Astrocyte (in vitro differentiated cells and primary cell): Measurements from ENCODE around the gene UBR3. TPM values are rescaled to one million over a fixed set of nuclear protein-coding genes. Genes with fewer than 3 reads are reported as not detected.

Source experiments
- DNase-seq: peaks from one replicate; pipeline ENCODE4 v3.0.0-alpha.2; 2010; ENCODE audit warnings: low read depth
- FAIRE-seq: peaks from 2 replicates; lab custom pipeline; 2011; peaks lifted over from hg19 to GRCh38; lab: Jason Lieb, UNC
- H2AFZ ChIP-seq: 2 replicates; pipeline ENCODE4 v1.6.0; 2012; ENCODE audit warnings: low read depth, low read length, inconsistent platforms
- H3K27ac ChIP-seq: 2 replicates; pipeline ENCODE4 v1.5.1; 2011; ENCODE audit warnings: low read depth, low read length, inconsistent platforms
- H3K27me3 ChIP-seq: 2 replicates; pipeline ENCODE4 v1.6.0; 2011; ENCODE audit warnings: low read length, inconsistent platforms; ENCODE audit not compliant: insufficient read depth
- H3K36me3 ChIP-seq: 2 replicates; pipeline ENCODE4 v1.5.1; 2011; ENCODE audit warnings: low read length, inconsistent platforms; ENCODE audit not compliant: insufficient read depth
- H3K4me1 ChIP-seq: 2 replicates; pipeline ENCODE4 v1.5.1; 2011; ENCODE audit warnings: low read length, inconsistent platforms; ENCODE audit not compliant: insufficient read depth
- H3K4me2 ChIP-seq: 2 replicates; pipeline ENCODE4 v1.6.0; 2012; ENCODE audit warnings: low read length, inconsistent platforms
- H3K4me3 ChIP-seq: 2 replicates; pipeline ENCODE4 v1.5.1; 2011; ENCODE audit warnings: low read depth, mild to moderate bottlenecking, low read length, inconsistent platforms; ENCODE audit not compliant: insufficient read depth
- H3K79me2 ChIP-seq: 2 replicates; pipeline ENCODE4 v1.6.0; 2012; ENCODE audit warnings: mild to moderate bottlenecking, low read length, inconsistent platforms; ENCODE audit not compliant: insufficient read depth
- H3K9ac ChIP-seq: 2 replicates; pipeline ENCODE4 v1.6.0; 2012; ENCODE audit warnings: mild to moderate bottlenecking, low read length, inconsistent platforms
- H3K9me3 ChIP-seq: 2 replicates; pipeline ENCODE4 v1.5.1; 2012; ENCODE audit warnings: low read depth, mild to moderate bottlenecking, low read length, inconsistent platforms; ENCODE audit not compliant: insufficient read depth
- H4K20me1 ChIP-seq: 2 replicates; pipeline ENCODE4 v1.6.0; 2012; ENCODE audit warnings: low read length, inconsistent platforms; ENCODE audit not compliant: insufficient read depth
- H3K27ac Mint-ChIP-seq: one replicate; pipeline ENCODE4 v1.8.0; 2021; ENCODE audit warnings: mild to moderate bottlenecking, mixed read lengths; ENCODE audit not compliant: unreplicated experiment
- H3K27me3 Mint-ChIP-seq: one replicate; pipeline ENCODE4 v1.8.0; 2021; ENCODE audit warnings: low read depth, mixed read lengths; ENCODE audit not compliant: unreplicated experiment
- H3K36me3 Mint-ChIP-seq: one replicate; pipeline ENCODE4 v1.8.0; 2021; ENCODE audit warnings: low read depth, mixed read lengths; ENCODE audit not compliant: unreplicated experiment
- H3K4me1 Mint-ChIP-seq: one replicate; pipeline ENCODE4 v1.8.0; 2021; ENCODE audit warnings: low read depth, mixed read lengths; ENCODE audit not compliant: unreplicated experiment
- H3K4me3 Mint-ChIP-seq: one replicate; pipeline ENCODE4 v1.8.0; 2021; ENCODE audit warnings: mild to moderate bottlenecking, moderate library complexity, mixed read lengths; ENCODE audit not compliant: unreplicated experiment
- H3K9me3 Mint-ChIP-seq: one replicate; pipeline ENCODE4 v1.8.0; 2021; ENCODE audit warnings: mild to moderate bottlenecking, mixed read lengths; ENCODE audit not compliant: unreplicated experiment
- EZH2 ChIP-seq: IDR thresholded peaks from 2 replicates; pipeline ENCODE4 v1.6.1; 2012; ENCODE audit warnings: mild to moderate bottlenecking, low read length, inconsistent platforms; ENCODE audit not compliant: insufficient read depth
- total RNA-seq: library from RNA; stranded (reverse); gene quantifications from 2 replicates; pipeline ENCODE4 v1.2.1, GENCODE V29; 2021
- TF ChIP-seq, protein P1 (sequence below): IDR thresholded peaks from 2 replicates; pipeline ENCODE4 v1.5.1; 2011; ENCODE audit warnings: low read depth, mild to moderate bottlenecking, inconsistent platforms, low read length, moderate library complexity; ENCODE audit not compliant: insufficient read depth

UBR3 gene
- total RNA-seq, 1 donor from 2014 or later: 18.7 TPM

GRCh38 chr2:169979025-169979424 lies 151.8 kb downstream of the UBR3 start:
- no peak overlapping the region for H2AFZ ChIP-seq
- H3K9me3 ChIP-seq: no peaks in the 10 kb centered on the region
- no peaks in the 10 kb centered on the region for H3K27me3 ChIP-seq
- H3K36me3 Mint-ChIP-seq: peaks cover 32% of the 10 kb centered on the region
- no peaks in the 10 kb centered on the region for H3K4me1 Mint-ChIP-seq
- H3K9ac ChIP-seq: no peak overlapping the region
- TF ChIP-seq, protein P1, sequence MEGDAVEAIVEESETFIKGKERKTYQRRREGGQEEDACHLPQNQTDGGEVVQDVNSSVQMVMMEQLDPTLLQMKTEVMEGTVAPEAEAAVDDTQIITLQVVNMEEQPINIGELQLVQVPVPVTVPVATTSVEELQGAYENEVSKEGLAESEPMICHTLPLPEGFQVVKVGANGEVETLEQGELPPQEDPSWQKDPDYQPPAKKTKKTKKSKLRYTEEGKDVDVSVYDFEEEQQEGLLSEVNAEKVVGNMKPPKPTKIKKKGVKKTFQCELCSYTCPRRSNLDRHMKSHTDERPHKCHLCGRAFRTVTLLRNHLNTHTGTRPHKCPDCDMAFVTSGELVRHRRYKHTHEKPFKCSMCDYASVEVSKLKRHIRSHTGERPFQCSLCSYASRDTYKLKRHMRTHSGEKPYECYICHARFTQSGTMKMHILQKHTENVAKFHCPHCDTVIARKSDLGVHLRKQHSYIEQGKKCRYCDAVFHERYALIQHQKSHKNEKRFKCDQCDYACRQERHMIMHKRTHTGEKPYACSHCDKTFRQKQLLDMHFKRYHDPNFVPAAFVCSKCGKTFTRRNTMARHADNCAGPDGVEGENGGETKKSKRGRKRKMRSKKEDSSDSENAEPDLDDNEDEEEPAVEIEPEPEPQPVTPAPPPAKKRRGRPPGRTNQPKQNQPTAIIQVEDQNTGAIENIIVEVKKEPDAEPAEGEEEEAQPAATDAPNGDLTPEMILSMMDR: no peak
- no peak for TF ChIP-seq EZH2
- no peak for DNase-seq
- no peak overlapping the region for H3K4me2 ChIP-seq
- no peaks in the 10 kb centered on the region for H3K4me1 ChIP-seq
- no peak overlapping the region for H3K4me3 ChIP-seq
- H3K27ac Mint-ChIP-seq: no peak overlapping the region
- H4K20me1 ChIP-seq: peaks cover 15% of the 10 kb centered on the region
- no peaks in the 10 kb centered on the region for H3K36me3 ChIP-seq
- no peaks in the 10 kb centered on the region for H3K27me3 Mint-ChIP-seq
- H3K27ac ChIP-seq: no peak overlapping the region
- H3K4me3 Mint-ChIP-seq: no peak overlapping the region
- H3K9me3 Mint-ChIP-seq: peaks cover 22% of the 10 kb centered on the region
- H3K79me2 ChIP-seq: peaks cover 11% of the 10 kb centered on the region
- FAIRE-seq: no peak

DNA sequence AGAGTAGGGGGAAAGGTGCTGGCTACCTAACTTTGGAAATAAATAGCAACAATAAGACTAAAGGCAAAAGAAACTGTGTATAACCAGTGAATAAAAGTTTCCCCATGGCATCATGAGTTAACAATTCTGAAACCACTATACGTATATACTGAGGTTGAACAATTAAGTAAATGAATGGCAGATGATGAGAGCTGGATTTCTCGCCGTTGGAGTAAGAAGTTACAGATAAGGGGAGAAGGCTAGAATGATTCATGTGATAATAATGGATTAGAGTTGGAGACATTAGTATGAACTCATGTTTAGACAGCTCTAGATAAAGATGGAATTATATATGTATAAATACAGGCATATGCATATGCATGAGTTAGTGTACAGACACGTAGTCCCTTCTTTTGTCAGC lies 152.7 kb downstream of the UBR3 start:
- no peaks in the 10 kb centered on the region for H3K4me1 Mint-ChIP-seq

GRCh38 chr2:169980643-169981042 lies 153.4 kb downstream of the UBR3 start:
- Histone ChIP-seq H3K4me1 (no peaks in the 10 kb centered on the region), H3K79me2 (peaks cover 11% of the 10 kb centered on the region), H2AFZ (no peak overlapping the region), H3K9me3 (no peaks in the 10 kb centered on the region), H3K9ac (no peak overlapping the region), H4K20me1 (peaks cover 15% of the 10 kb centered on the region), H3K4me3 (no peak overlapping the region), H3K4me2 (no peak overlapping the region), H3K27ac (no peak overlapping the region), H3K27me3 (no peaks in the 10 kb centered on the region), H3K36me3 (no peaks in the 10 kb centered on the region)
- Mint-ChIP-seq H3K4me3 (no peak overlapping the region), H3K36me3 (peaks cover 25% of the 10 kb centered on the region), H3K27me3 (no peaks in the 10 kb centered on the region), H3K4me1 (no peaks in the 10 kb centered on the region), H3K27ac (no peak overlapping the region), H3K9me3 (peaks cover 13% of the 10 kb centered on the region)
- TF ChIP-seq, protein P1: no peak
- TF ChIP-seq EZH2: no peak
- no peak for FAIRE-seq
- no peak for DNase-seq

More for the DNA sequence above, 152.7 kb downstream of the UBR3 start:
- Mint-ChIP-seq H3K4me3 (no peak overlapping the region), H3K27ac (no peak overlapping the region), H3K9me3 (peaks cover 18% of the 10 kb centered on the region), H3K36me3 (peaks cover 29% of the 10 kb centered on the region), H3K27me3 (no peaks in the 10 kb centered on the region)
- Histone ChIP-seq H3K4me3 (no peak overlapping the region), H3K9ac (no peak overlapping the region), H3K4me1 (no peaks in the 10 kb centered on the region), H3K4me2 (no peak overlapping the region), H3K36me3 (no peaks in the 10 kb centered on the region), H3K9me3 (no peaks in the 10 kb centered on the region), H3K27ac (no peak overlapping the region), H3K27me3 (no peaks in the 10 kb centered on the region), H3K79me2 (peaks cover 11% of the 10 kb centered on the region), H4K20me1 (peaks cover 15% of the 10 kb centered on the region), H2AFZ (no peak overlapping the region)
- DNase-seq (peak; percentile 72), FAIRE-seq (peak; percentile 45)
- TF ChIP-seq, protein P1: no peak
- no peak for TF ChIP-seq EZH2
